ENCODE results near the gene STMND1. TPM values are rescaled to one million over a fixed set of nuclear protein-coding genes. Genes with fewer than 3 reads are reported as not detected.

Gene STMND1
- total and polyA plus RNA-seq, 2 of the 8 experiments (the other 6 are each of a cell fraction or from before 2014, with no cell fraction given) = not detected

- no peaks in the 10 kb centered on the region for H3K79me2 ChIP-seq (ENCODE audit: control insufficient read depth in 1 of 2, insufficient read depth in 2 of 2, low read length in 2 of 2)
- ChIA-PET POLR2A (ENCODE audit: partially characterized antibody) (no interaction called here), CTCF (ENCODE audit: partially characterized antibody) (interaction anchor here (1.1 to 1.5 kb wide), 2 partner anchors 13 to 16 kb away, joined by 3 to 5 read pairs; no protein-coding TSS in a partner anchor)
- no peak overlapping the region for H3K4me3 ChIP-seq (ENCODE audit: extremely low read depth in 1 of 4, insufficient read depth in 2 of 4, low read depth in 3 of 4, low read length in 4 of 4)
- H2BK20ac ChIP-seq (ENCODE audit: low read length) = no peak overlapping the region
- DNase-seq (ENCODE audit: low read depth in 1 of 2, low spot score in 2 of 2) = no peak
- peaks cover 5 to 23% (median 22%) of the 10 kb centered on the region in 4 experiments for H3K27me3 ChIP-seq (replicated peaks in 1 of 4; ENCODE audit: control insufficient read depth in 3 of 4, extremely low read depth in 1 of 4, insufficient read depth in 3 of 4, low read length in 3 of 4)
- H3K9ac ChIP-seq (replicated peaks in 1 of 4; ENCODE audit: extremely low read depth in 1 of 4, low read depth in 3 of 4, low read length in 3 of 4) = no peak overlapping the region
- H3K4me2 ChIP-seq (ENCODE audit: insufficient read depth in 1 of 2, low read depth in 2 of 2, low read length in 2 of 2) = no peak overlapping the region
- H4K8ac ChIP-seq (ENCODE audit: extremely low read depth, insufficient read depth, low read length) = no peak overlapping the region
- no peak overlapping the region for H2BK120ac ChIP-seq (replicated peaks; ENCODE audit: low read depth, low read length)
- no peak overlapping the region for H3K27ac ChIP-seq (ENCODE audit: low read depth, low read length)
- no peak overlapping the region for H3K23ac ChIP-seq (ENCODE audit: insufficient read length)
- H4K5ac ChIP-seq (ENCODE audit: insufficient read length, low read depth, low read length) = no peak overlapping the region
- no peaks in the 10 kb centered on the region for H4K20me1 ChIP-seq (replicated peaks in 1 of 2; ENCODE audit: control insufficient read depth in 1 of 2, insufficient read depth in 2 of 2, low read length in 2 of 2)
- H3K14ac ChIP-seq (ENCODE audit: insufficient read length) = no peak overlapping the region
- no peak overlapping the region for H2BK15ac ChIP-seq (ENCODE audit: low read length)
- TF ChIP-seq SRF (IDR thresholded peaks at IDR 0.05; ENCODE audit: low read depth, low read length) = peak; percentile 90
- TF ChIP-seq BACH1 (IDR thresholded peaks at IDR 0.05; ENCODE audit: low read length) = no peak
- no peak for TF ChIP-seq HDAC2 (IDR thresholded peaks at IDR 0.05; ENCODE audit: borderline replicate concordance in 1 of 2, low read depth in 2 of 2, low read length in 2 of 2)
- TF ChIP-seq RAD21 (IDR thresholded peaks at IDR 0.05 in 1 of 2, conservative IDR thresholded peaks at IDR 0.05 in 1 of 2; ENCODE audit: low read depth in 2 of 2, low read length in 2 of 2) = peak; percentile 6 to 20; a peak in 1 of 4 replicates
- peak in 2 of 3 experiments; percentile 31 to 52; a peak in 2 of 4 replicates for TF ChIP-seq CTCF (IDR thresholded peaks at IDR 0.05; ENCODE audit: control extremely low read depth in 1 of 3, insufficient read depth in 1 of 3, low read depth in 1 of 3, low read length in 3 of 3)
- no peak overlapping the region for H3K56ac ChIP-seq (replicated peaks; ENCODE audit: insufficient read length, low read depth, low read length)
- no peaks in the 10 kb centered on the region for H3K9me3 ChIP-seq (ENCODE audit: insufficient read depth in 2 of 2, low read depth in 1 of 2, low read length in 1 of 2)
- H2BK12ac ChIP-seq (ENCODE audit: low read depth, low read length) = no peak overlapping the region
- H3K36me3 ChIP-seq (ENCODE audit: control insufficient read depth in 2 of 4, insufficient read depth in 4 of 4, low read length in 3 of 4) = no peaks in the 10 kb centered on the region
- peaks cover 0 to 2% (median under 1%) of the 10 kb centered on the region in 4 experiments; a peak in 2 of 7 replicates for H3K4me1 ChIP-seq (replicated peaks in 1 of 4; ENCODE audit: control insufficient read depth in 3 of 4, insufficient read depth in 4 of 4, low read length in 3 of 4)
- no peak overlapping the region for H2AK5ac ChIP-seq (ENCODE audit: low read depth, low read length)
- 79% methylated on average over 8 of the region's 8 CpGs; no CpG with 5 or more reads in 1 of the 2 experiments for WGBS, 2 experiments (ENCODE audit: extremely low coverage in 1 of 2, insufficient coverage in 1 of 2, insufficient read length in 1 of 2, insufficient replicate concordance in 2 of 2, low coverage in 1 of 2, low lambda C conversion rate in 2 of 2, missing lambda C conversion rate in 1 of 2)
- H3K79me1 ChIP-seq (ENCODE audit: low read depth, low read length) = no peaks in the 10 kb centered on the region
- no peak overlapping the region for H3K18ac ChIP-seq (ENCODE audit: extremely low read depth, low read length)
- no peak overlapping the region for H4K91ac ChIP-seq (replicated peaks; ENCODE audit: insufficient read length, low read length)
- peaks cover 7% of the 10 kb centered on the region; the same call in 1 of the 2 replicates for H3K23me2 ChIP-seq (ENCODE audit: low read depth, low read length)
- no peak overlapping the region for H3K4ac ChIP-seq (replicated peaks; ENCODE audit: insufficient read length, low read depth, low read length)
- FAIRE-seq = peak; percentile 39
- no peak overlapping the region for H2AFZ ChIP-seq (ENCODE audit: low read length)
- H2BK5ac ChIP-seq (ENCODE audit: low read depth, low read length) = no peak overlapping the region
Observed at GRCh38 chr6:17103715-17104114, 1.9 kb downstream of the STMND1 start.

Measured in H1 (cell line).